Measurements from ENCODE around the gene NET1.

- TF ChIP-seq POLR2AphosphoS5 (IDR thresholded peaks at IDR 0.05; ENCODE audit: borderline replicate concordance, low read depth, low read length): no peak
- TF ChIP-seq EZH2 (IDR thresholded peaks at IDR 0.05): no peak
Observed at GRCh38 chr10:5467207-5467535, 54.8 kb downstream of the NET1 start.
